Rectal smooth muscle tissue (tissue), 1 donor: Measurements from ENCODE around the gene TNFAIP2.
A peak's percentile ranks its signal among the peaks of the same experiment; 100 is the strongest.
"Not testable (repeated sequence)": the region's sequence is repeated elsewhere in the genome, so short reads cannot be mapped to it uniquely, and the experiment has no call there.

Experiments used
- H3K27ac ChIP-seq: one replicate; pipeline ENCODE4 v1.7.0; 2013; ENCODE audit warnings: low read depth, low read length, inconsistent platforms
- H3K27me3 ChIP-seq: one replicate; pipeline ENCODE4 v1.7.0; 2013; ENCODE audit warnings: low read length; ENCODE audit not compliant: control insufficient read depth, insufficient read depth
- H3K36me3 ChIP-seq: one replicate; pipeline ENCODE4 v1.7.0; 2013; ENCODE audit warnings: low read length; ENCODE audit not compliant: control insufficient read depth, insufficient read depth
- H3K4me1 ChIP-seq: one replicate; pipeline ENCODE4 v1.7.0; 2013; ENCODE audit warnings: low read length; ENCODE audit not compliant: control insufficient read depth, insufficient read depth
- H3K4me3 ChIP-seq: one replicate; pipeline ENCODE4 v1.7.0; 2013; ENCODE audit warnings: low read length
- H3K9ac ChIP-seq: one replicate; pipeline ENCODE4 v1.7.0; 2013; ENCODE audit warnings: low read length

Gene TNFAIP2

GRCh38 chr14:103105580-103106150 is 17.6 kb upstream of the TNFAIP2 start:
- Histone ChIP-seq H3K4me3 (no peak overlapping the region), H3K36me3 (no peaks in the 10 kb centered on the region), H3K4me1 (peaks cover 2% of the 10 kb centered on the region), H3K9ac (no peak overlapping the region), H3K27ac (no peak overlapping the region), H3K27me3 (peaks cover 23% of the 10 kb centered on the region)

- H3K36me3 ChIP-seq: no peaks in the 10 kb centered on the region
- H3K27ac ChIP-seq: no peak overlapping the region
- no peak overlapping the region for H3K4me3 ChIP-seq
- peaks cover 19% of the 10 kb centered on the region for H3K27me3 ChIP-seq
- H3K9ac ChIP-seq: no peak overlapping the region
- H3K4me1 ChIP-seq: peaks cover 2% of the 10 kb centered on the region
Measured at GRCh38 chr14:103107455-103107854, 15.8 kb upstream of the TNFAIP2 start.

DNA sequence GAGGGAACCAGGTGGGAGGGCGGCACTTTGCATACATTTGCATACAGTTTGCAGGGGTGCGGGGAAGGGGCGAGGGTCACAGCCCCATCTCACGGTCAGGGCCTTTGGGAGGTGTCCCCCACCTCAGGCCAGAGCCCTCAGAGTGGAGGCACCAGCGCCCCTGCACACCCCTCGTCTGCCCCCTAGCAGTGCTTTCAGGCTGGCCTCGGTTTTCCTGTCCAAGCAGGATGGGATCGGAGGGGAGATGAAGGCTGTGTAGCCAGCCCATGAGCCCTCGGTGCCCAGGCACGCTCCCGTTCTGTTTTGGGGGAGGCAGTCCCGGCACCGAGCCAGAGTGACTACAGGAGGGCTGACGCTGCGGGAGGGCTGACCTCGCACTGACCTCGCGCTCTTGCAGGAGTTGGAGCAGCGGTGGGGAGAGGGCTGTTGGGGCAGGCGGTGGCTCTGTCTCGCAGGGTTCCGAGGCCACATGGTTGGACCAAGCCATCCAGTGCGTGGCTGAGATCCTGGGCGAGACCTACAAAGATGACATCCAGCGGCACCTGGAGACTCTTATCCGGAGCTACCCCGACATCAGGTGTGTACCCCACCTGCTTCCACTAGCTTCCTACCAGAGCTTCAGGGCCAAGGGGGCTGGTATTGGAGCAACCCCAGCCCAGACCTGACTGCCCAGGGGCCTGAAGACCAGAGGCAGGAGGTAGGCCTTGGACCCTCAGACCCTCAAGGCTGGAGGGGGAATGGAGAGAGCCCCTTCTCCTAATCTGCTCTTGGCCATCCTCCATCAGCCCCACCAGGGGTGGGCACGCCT is 15.1 kb upstream of the TNFAIP2 start:
- Histone ChIP-seq H3K9ac (no peak overlapping the region), H3K27ac (no peak overlapping the region), H3K4me1 (peaks cover 2% of the 10 kb centered on the region), H3K36me3 (no peaks in the 10 kb centered on the region), H3K27me3 (peaks cover 14% of the 10 kb centered on the region), H3K4me3 (no peak overlapping the region)

- H3K4me1 ChIP-seq: peaks cover 2% of the 10 kb centered on the region
- H3K4me3 ChIP-seq: no peak overlapping the region
- no peak overlapping the region for H3K9ac ChIP-seq
- no peak overlapping the region for H3K27ac ChIP-seq
- peaks cover 8% of the 10 kb centered on the region for H3K27me3 ChIP-seq
- no peaks in the 10 kb centered on the region for H3K36me3 ChIP-seq
Measured at GRCh38 chr14:103108749-103109207, 14.5 kb upstream of the TNFAIP2 start.

DNA sequence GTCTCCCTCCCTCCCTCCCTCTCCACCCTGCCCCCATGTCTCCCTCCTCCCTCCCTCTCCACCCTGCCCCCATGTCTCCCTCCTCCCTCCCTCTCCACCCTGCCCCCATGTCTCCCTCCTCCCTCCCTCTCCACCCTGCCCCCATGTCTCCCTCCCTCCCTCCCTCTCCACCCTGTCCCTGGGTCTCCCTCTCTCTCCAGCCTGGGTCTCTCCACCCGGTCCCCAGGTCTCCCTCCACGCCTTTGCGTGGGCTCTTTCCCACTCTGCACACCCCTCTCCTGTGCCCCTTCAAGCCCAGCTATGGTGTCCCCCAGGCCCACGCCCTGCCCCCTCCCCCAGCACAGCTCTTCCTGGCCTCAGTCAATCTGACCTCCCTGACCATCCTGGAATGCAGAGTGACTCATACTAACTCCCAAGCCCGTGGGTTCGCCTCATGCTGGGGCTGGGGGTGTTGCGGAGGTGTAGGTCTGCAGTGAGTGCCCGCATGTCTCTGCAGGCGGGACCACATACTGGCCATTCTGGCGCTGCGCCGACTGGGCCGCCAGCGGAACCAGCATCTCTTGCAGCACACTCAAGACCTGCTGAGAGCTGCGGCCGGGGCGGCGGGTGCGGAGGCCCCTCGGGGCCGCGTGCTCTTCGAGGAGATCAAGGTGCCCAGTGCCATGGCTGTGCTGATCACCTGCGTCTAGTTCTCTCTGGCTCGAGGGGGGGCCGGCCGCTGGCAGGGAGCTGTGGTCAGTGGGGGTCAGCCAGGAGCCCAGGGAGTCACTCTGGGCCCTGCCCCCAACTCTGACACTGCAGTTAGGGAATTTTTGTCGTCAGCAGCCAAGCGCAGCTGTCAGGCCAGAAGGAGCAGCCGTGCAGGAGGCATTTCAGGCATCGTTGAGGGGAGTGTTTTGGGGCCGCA is 13.5 kb upstream of the TNFAIP2 start:
- Histone ChIP-seq H3K4me1 (peaks cover 2% of the 10 kb centered on the region), H3K27ac (no peak overlapping the region)

GRCh38 chr14:103110681-103111231 is 12.5 kb upstream of the TNFAIP2 start:
- peaks cover 2% of the 10 kb centered on the region for H3K4me1 ChIP-seq
- no peaks in the 10 kb centered on the region for H3K36me3 ChIP-seq
- H3K4me3 ChIP-seq: no peak overlapping the region
- no peak overlapping the region for H3K9ac ChIP-seq
- H3K27me3 ChIP-seq: no peaks in the 10 kb centered on the region
- peak overlapping the region; percentile 7 for H3K27ac ChIP-seq

More for the DNA sequence above, 13.5 kb upstream of the TNFAIP2 start:
- H3K27me3 ChIP-seq: peaks cover under 1% of the 10 kb centered on the region
- no peak overlapping the region for H3K9ac ChIP-seq
- no peaks in the 10 kb centered on the region for H3K36me3 ChIP-seq
- H3K4me3 ChIP-seq: peak overlapping the region; percentile 2

DNA sequence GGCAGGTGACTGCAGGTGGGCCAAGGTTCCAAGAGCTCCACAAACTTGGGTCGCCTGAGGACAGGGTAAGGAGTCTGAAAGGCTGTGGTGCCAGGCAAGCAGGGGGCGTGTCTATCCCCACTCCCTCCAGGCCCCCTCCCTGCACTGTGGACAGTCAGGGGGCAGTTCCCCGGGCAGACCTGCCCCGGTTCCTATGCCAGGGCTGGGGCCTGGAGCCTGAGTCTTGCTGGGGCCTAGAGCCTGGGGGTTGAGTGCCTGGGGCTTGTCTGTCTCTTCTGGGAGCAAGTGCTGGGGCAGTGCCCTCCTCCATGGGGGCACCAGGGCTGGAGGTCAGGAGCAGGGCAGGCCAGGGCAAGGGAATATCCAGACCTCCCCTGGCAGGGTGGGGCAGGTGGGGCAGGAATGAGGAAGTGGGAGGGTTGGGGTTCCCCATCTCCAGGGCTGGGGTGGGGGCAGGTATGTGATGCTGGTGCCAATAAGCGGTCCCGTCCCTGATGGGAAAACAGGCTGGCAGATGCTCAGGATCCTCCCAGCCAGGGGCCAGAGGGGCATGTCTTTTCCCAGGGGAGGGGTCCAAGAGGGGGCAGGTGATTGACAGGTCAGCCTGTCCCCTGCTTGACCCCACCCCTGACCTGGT is 11.9 kb upstream of the TNFAIP2 start:
- H3K9ac ChIP-seq: no peak overlapping the region
- H3K4me1 ChIP-seq: peaks cover 2% of the 10 kb centered on the region
- peak overlapping the region; percentile 7 for H3K27ac ChIP-seq
- no peaks in the 10 kb centered on the region for H3K27me3 ChIP-seq
- H3K4me3 ChIP-seq: no peak overlapping the region
- H3K36me3 ChIP-seq: no peaks in the 10 kb centered on the region

GRCh38 chr14:103112400-103113243 is 10.6 kb upstream of the TNFAIP2 start:
- no peaks in the 10 kb centered on the region for H3K36me3 ChIP-seq
- no peak overlapping the region for H3K27ac ChIP-seq
- no peaks in the 10 kb centered on the region for H3K27me3 ChIP-seq
- no peak overlapping the region for H3K4me3 ChIP-seq
- H3K4me1 ChIP-seq: peaks cover 2% of the 10 kb centered on the region
- no peak overlapping the region for H3K9ac ChIP-seq

DNA sequence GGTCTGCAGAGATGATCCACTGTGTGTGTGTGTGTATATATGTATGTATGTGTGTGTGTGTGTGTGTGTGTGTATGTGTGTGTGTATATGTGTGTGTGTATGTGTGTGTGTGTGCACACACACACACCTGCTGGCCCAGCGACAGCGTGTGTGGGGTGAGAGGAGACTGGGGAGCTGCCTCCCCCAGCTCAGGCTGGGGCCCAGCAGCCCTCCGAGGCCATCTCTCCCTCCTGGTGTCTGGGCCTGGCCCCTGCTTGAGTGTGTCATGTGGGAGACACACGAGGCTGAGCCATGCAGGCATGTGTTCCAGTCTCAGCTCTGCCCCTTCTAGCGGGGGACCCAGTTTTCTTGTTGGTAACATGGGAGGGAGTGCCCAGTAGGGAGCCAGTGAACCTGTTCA is 10.0 kb upstream of the TNFAIP2 start:
- Histone ChIP-seq H3K36me3 (no peaks in the 10 kb centered on the region), H3K27ac (no peak overlapping the region), H3K9ac (no peak overlapping the region), H3K4me1 (peaks cover 2% of the 10 kb centered on the region), H3K4me3 (no peak overlapping the region), H3K27me3 (no peaks in the 10 kb centered on the region)

DNA sequence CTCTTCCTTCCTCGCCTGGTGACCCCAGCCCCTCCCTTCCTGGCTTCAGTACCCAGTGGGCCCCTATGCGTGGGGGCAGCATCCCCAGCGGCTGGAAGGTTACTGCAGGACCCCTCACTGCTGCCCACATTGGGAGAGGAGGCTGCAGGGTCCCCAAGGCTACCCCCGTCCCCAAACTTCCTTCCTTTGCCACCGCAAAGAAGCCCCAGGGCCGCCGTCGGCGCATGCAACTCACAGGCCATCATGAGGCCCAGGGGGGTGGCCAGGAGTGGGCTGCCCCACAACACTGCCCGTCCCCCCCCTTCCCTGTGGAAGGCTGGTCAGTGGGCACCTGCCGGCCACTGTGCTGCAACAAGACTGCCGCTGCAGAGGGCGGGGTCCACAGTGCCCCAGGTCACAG is 9.5 kb upstream of the TNFAIP2 start:
- Histone ChIP-seq H3K9ac (no peak overlapping the region), H3K27me3 (no peaks in the 10 kb centered on the region), H3K4me3 (no peak overlapping the region), H3K4me1 (peaks cover 6% of the 10 kb centered on the region), H3K36me3 (no peaks in the 10 kb centered on the region), H3K27ac (no peak overlapping the region)

GRCh38 chr14:103115086-103115679 is 8.1 kb upstream of the TNFAIP2 start:
- H3K27me3 ChIP-seq, H3K9ac ChIP-seq, H3K27ac ChIP-seq, H3K4me1 ChIP-seq, H3K36me3 ChIP-seq: not testable (repeated sequence)
- H3K4me3 ChIP-seq: peak overlapping the region; percentile 40
